ENCODE data around the gene IKZF2.

The IKZF2 gene

GRCh38 chr2:213151437-213152064 is at the start of gene IKZF2:
IKZF2 (minus strand) TSS chr2:213151612; CDS start chr2:213148629, 2,983 bp downstream.
- peak; percentile 13 to 58 (median 36) for DNase-seq (ENCODE audit: low read depth in 3 of 3)

DNA sequence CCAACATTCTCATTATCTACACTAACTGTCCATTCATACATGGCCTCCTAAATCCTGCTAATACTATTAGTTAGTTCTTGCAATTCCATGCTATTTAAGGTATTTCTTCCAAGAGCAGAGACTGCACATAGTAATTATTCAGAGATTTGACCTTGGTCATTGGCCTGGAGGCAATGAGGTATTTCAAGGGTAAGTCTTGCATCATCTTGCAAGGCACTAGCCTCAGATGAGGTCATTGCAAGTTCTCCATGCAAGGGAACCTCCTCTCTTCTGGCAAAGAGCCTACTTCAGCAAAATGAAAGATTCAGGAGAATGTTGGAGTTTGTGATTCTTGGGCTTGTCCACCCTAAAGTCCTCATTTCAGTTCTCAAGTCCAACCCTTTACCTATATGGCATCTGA is 48.5 kb upstream of the IKZF2 start:
- DNase-seq (ENCODE audit: low read depth in 3 of 3) = no peak

DNA sequence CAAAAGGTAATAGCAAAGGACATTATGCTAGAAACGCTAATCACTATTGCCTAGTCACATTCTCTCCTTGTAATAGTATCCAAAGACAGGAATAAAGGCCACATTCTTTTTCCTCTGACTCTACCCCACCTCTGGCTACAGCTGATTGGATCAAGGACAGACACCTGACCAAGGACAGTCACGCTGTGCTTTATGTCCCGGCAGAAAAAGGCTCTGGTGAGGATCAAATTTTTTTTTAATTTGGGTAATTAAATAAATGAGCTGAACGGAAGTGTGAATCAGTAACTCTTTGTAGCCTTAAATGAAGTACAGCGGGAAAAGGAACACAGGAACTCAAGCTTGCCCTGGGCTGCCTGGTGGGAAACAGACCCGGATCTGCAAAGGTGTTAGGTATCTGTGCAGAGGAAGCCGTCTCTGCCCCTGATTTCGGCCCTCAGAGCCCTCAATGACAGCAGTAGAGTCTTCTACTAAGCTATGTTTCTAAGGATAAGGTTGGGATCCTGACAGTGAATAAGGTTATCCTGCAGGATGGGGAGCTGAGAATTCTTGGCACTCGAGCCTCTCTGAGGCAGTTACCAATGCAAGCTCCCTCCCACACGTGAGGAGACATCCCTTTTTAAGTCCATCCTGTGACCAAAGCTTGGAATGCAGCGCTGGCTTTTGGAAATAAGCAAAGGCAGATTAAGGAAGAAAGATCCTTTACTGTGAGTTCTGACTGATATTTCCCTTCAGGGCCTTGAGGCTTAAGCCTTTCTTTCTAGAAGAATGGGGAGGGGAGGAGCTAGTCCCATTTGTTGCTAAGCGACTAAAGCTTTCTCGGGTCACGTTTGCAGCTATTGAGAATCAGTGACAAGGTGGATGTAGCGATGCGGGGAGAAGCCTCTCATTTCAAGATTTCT is 37.8 kb upstream of the IKZF2 start:
- DNase-seq (ENCODE audit: low read depth in 3 of 3) = no peak

DNA sequence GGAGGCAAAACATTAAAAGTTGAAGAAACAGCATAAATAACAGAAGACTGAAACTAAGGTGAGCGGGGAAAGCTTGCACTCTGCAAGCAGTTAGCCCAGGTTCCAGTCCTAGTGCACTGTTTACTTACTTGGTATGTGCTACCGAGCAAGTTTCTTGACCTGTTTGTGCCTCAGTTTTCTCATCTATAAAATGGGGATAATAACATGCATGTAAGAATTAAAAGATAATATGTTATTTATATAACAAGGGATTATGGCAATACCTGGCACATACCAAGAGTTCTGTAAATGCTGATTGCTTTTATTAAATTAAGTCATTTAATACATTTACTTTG is 37.1 kb upstream of the IKZF2 start:
- no peak for DNase-seq (ENCODE audit: low read depth in 3 of 3)

- no peak for DNase-seq (ENCODE audit: low read depth in 3 of 3)
Observed at GRCh38 chr2:213187833-213188532, 36.6 kb upstream of the IKZF2 start.

- DNase-seq (ENCODE audit: low read depth in 3 of 3) = no peak
Observed at GRCh38 chr2:213187386-213187785, 36.0 kb upstream of the IKZF2 start.

- DNase-seq (ENCODE audit: low read depth in 3 of 3) = no peak
Observed at GRCh38 chr2:213185147-213185822, 33.9 kb upstream of the IKZF2 start.

- no peak for DNase-seq (ENCODE audit: low read depth in 3 of 3)
Observed at GRCh38 chr2:213181712-213182111, 30.3 kb upstream of the IKZF2 start.

- no peak for DNase-seq (ENCODE audit: low read depth in 3 of 3)
Observed at GRCh38 chr2:213177679-213178078, 26.3 kb upstream of the IKZF2 start.

GRCh38 chr2:213175673-213176247 is 24.3 kb upstream of the IKZF2 start:
- no peak for DNase-seq (ENCODE audit: low read depth in 3 of 3)

GRCh38 chr2:213172641-213173040 is 21.2 kb upstream of the IKZF2 start:
- DNase-seq (ENCODE audit: low read depth in 3 of 3) = no peak

GRCh38 chr2:213171147-213171546 is 19.7 kb upstream of the IKZF2 start:
- no peak for DNase-seq (ENCODE audit: low read depth in 3 of 3)

- DNase-seq (ENCODE audit: low read depth in 3 of 3) = no peak
Observed at GRCh38 chr2:213167271-213167930, 16.0 kb upstream of the IKZF2 start.

DNA sequence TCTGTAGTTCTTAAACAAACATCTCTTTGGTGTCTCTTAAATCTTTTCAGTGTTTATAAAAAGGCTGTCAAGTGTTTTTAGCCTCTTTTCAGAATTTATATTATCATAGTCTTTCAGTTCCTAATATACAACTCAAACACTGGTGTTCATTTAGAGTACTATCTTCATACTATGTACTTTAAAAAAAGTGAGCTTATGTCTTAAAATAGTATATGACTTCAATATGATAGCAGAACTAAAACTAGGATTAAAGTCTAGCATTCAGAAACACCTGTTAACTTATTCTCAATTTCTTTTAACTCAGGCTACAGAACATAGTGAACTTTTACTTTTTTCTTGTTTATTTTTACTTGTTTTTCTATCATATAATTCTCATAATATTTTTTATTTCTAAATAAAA is 14.7 kb upstream of the IKZF2 start:
- DNase-seq (ENCODE audit: low read depth in 3 of 3) = no peak

DNA sequence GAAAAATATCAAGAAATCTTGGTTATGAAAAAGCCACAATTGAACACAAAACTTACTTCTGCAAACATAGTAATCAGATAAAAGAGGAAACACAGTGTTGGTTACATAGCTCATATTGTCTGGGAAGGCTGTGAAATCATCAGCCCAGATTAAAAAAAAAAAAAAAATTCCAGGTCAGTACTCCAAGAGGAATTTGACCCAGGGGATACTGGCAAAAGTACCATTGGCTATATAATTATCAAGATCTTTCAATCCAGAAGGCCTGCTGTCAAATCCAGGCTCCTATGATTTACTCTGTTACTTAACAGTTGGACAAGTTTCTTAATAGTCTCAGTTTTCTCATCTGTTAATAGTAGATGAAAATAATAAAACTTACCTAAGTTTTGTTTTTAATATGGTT is 12.9 kb upstream of the IKZF2 start:
- no peak for DNase-seq (ENCODE audit: low read depth in 3 of 3)

DNA sequence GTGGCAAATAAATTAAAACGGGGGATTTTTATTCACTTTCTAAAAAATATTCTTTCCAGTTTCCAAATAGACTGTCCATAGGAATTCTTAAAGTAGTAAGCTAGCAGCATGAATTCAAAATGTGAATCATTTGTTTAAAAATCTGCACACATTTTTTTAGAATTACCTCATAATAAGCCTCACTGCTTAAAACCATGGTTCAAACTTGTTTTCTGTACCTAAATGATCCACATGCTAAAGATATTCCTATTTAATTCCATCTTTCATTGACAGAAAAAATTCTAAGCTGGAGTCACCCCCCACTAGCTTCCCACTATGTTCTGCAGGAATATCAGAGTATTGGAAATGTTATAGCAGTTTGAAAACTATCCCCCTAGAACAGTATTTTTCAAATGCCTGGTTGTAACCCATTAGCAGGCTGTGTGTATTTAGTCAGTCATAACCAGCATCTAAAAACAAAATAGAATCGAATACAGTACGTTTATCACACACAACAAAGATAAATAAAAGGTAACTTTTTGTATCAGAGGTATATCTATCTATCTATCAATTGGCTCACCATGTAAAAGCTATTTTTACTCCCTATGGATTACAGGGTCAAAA is 11.2 kb upstream of the IKZF2 start:
- DNase-seq (ENCODE audit: low read depth in 3 of 3) = no peak

DNA sequence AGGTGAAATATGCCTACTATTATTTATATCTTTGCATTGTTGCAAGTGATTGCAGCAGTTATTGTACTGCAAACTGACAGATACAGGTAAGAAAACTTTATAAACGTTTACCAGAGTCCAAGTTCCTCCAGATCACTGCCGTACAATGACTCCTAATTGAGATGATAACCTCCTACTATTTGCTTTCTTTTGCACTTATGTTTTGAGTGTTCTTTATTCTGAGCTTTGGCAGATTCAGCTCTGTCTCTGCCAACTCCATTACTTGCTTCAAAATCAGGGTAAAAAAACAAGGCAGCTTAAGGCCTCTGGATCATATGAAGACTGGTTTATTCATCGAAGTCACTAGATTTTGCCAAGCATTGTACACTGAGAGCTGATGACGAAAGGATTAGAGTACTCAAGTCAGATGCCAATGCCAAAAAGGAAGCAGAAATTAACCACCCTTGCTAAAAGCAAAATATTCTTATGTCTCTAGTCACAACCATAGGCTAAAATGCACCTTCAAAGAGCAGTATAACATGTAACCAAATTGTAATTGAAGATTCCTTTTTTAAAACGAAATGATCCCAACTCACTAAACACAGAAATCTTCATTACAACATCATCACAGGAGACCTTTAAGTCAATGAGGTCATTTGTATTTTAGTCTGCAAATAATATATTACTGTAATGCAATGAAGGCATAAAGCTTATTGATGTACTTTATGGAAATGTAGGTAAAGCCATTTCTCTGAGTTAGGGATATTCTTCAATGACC is 10.5 kb upstream of the IKZF2 start:
- no peak for DNase-seq (ENCODE audit: low read depth in 3 of 3)

- no peak for DNase-seq (ENCODE audit: low read depth in 3 of 3)
Observed at GRCh38 chr2:213159768-213160167, 8.4 kb upstream of the IKZF2 start.

- DNase-seq (ENCODE audit: low read depth in 3 of 3) = no peak
Observed at GRCh38 chr2:213157242-213157641, 5.8 kb upstream of the IKZF2 start.

DNA sequence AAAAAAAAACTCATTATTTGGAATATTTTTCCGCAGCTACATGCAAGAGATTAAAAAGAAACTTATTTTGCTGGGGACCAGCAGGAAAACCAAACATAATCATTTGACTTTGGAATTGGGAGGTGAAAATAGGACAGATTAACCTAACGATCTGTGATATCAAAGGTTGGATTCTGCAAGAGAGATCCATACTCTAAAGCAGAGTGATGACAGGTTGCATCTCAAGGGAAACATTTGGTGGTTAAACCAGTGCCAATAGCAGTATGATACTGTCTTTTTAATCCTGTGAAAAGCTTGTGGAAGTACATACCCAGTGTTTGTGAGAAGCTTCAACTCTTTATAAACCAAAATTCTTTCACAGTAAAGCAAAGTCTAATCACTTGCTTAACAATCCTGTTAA is 5.3 kb upstream of the IKZF2 start:
- DNase-seq (ENCODE audit: low read depth in 3 of 3) = no peak
